Testis (tissue), 3 donors: Measurements from ENCODE around the gene EIPR1. TPM values are rescaled to one million over a fixed set of nuclear protein-coding genes. Genes with fewer than 3 reads are reported as not detected.
A peak's percentile ranks its signal among the peaks of the same experiment; 100 is the strongest.

Source experiments
- DNase-seq: peaks from one replicate; pipeline ENCODE4 v3.0.0-alpha.2; 2019
- H3K27ac ChIP-seq, 2 donors: fragments of 200-600 bp; sonication (generic); one replicate each; pipeline ENCODE4 v1.5.1; 2019
- H3K27me3 ChIP-seq: fragments of 200-600 bp; sonication (generic); one replicate; pipeline ENCODE4 v1.5.1; 2019
- H3K36me3 ChIP-seq: fragments of 200-600 bp; sonication (generic); one replicate; pipeline ENCODE4 v1.5.1; 2017; ENCODE audit warnings: low read depth; ENCODE audit errors: missing control alignments
- H3K4me1 ChIP-seq: fragments of 200-600 bp; sonication (generic); one replicate; pipeline ENCODE4 v1.5.1; 2019
- H3K4me3 ChIP-seq, 2 donors: fragments of 200-600 bp; sonication (generic); one replicate each; pipeline ENCODE4 v1.5.1; 2017 to 2019
- H3K9me3 ChIP-seq: fragments of 200-600 bp; sonication (generic); one replicate; pipeline ENCODE4 v1.5.1; 2017
- POLR2A ChIP-seq: fragments of 450-650 bp; IDR thresholded peaks from one replicate; pipeline ENCODE4 v1.6.1; 2017; ENCODE audit warnings: antibody characterized with exemption, mild to moderate bottlenecking, moderate library complexity
- WGBS, 2 donors: methylation state at CpG; one replicate each; pipeline ENCODE4 v1.1.5; 2018; 5-methylcytosine and 5-hydroxymethylcytosine counted together
- intact Hi-C: fragments of 100-400 bp; cut with DNase I; formaldehyde crosslinking; loops from one replicate; pipeline ENCODE4 v1.15.1; 2023; ENCODE audit warnings: low total_unique reads
- polyA plus RNA-seq: library from polyadenylated mRNA; stranded (reverse); fragments of 350-450 nt; fragmentation: Illumina TruSeq; extraction: RNeasy Lipid Tissue Mini Kit (QIAGEN cat#74804); gene quantifications from one replicate; pipeline ENCODE4 v1.2.3, GENCODE V29; 2014; ENCODE audit warnings: low read depth, low replicate concordance; ENCODE audit not compliant: insufficient read depth
- total RNA-seq, 2 donors: library from RNA; depleted of rRNA; stranded (reverse); fragments of >200 nt; gene quantifications; one replicate each; pipeline ENCODE4 v1.2.3, GENCODE V29; 2016
- TF ChIP-seq, protein P1 (sequence below), 3 experiments: fragments of 450-650 bp in 2 of 3; fragments of 200-600 bp in 1 of 3; sonication (generic) in 1 of 3; IDR thresholded peaks; one replicate each; pipeline ENCODE4 v1.5.1; 2016 to 2019; ENCODE audit warnings: antibody characterized with exemption in 3 of 3, mild to moderate bottlenecking in 2 of 3, moderate library complexity in 1 of 3

Gene EIPR1
- total and polyA plus RNA-seq, 3 donors from 2014 or later = 31.5 to 40.2 (median 32.1) TPM

- Histone ChIP-seq H3K9me3 (no peaks in the 10 kb centered on the region), H3K4me3 (no peak overlapping the region), H3K36me3 (no peaks in the 10 kb centered on the region), H3K27me3 (no peaks in the 10 kb centered on the region), H3K4me1 (no peaks in the 10 kb centered on the region), H3K27ac (no peak overlapping the region)
- TF ChIP-seq, protein P1, sequence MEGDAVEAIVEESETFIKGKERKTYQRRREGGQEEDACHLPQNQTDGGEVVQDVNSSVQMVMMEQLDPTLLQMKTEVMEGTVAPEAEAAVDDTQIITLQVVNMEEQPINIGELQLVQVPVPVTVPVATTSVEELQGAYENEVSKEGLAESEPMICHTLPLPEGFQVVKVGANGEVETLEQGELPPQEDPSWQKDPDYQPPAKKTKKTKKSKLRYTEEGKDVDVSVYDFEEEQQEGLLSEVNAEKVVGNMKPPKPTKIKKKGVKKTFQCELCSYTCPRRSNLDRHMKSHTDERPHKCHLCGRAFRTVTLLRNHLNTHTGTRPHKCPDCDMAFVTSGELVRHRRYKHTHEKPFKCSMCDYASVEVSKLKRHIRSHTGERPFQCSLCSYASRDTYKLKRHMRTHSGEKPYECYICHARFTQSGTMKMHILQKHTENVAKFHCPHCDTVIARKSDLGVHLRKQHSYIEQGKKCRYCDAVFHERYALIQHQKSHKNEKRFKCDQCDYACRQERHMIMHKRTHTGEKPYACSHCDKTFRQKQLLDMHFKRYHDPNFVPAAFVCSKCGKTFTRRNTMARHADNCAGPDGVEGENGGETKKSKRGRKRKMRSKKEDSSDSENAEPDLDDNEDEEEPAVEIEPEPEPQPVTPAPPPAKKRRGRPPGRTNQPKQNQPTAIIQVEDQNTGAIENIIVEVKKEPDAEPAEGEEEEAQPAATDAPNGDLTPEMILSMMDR (IDR thresholded peaks at IDR 0.05) = peak; percentile 79 to 99 (median 84)
- no peak for TF ChIP-seq POLR2A
- peak; percentile 86 for DNase-seq
- intact Hi-C loops = no loop called here
- WGBS, 2 donors = 66 to 72% methylated on average over 19 of the region's 19 CpGs
Observed at GRCh38 chr2:3423492-3424170, 46.0 kb upstream of the EIPR1 start.

GRCh38 chr2:3422161-3422779 is 44.7 kb upstream of the EIPR1 start:
- intact Hi-C loops = no loop called here
- Histone ChIP-seq H3K9me3 (no peaks in the 10 kb centered on the region), H3K4me3 (no peak overlapping the region), H3K27ac (no peak overlapping the region), H3K4me1 (no peaks in the 10 kb centered on the region), H3K27me3 (no peaks in the 10 kb centered on the region), H3K36me3 (no peaks in the 10 kb centered on the region)
- no peak for TF ChIP-seq POLR2A
- TF ChIP-seq, protein P1 (IDR thresholded peaks at IDR 0.05) = no peak
- DNase-seq = no peak
- 76 to 82% methylated on average over 16 of the region's 16 CpGs for WGBS, 2 donors

GRCh38 chr2:3421580-3421979 is 44.0 kb upstream of the EIPR1 start:
- intact Hi-C loops = no loop called here
- no peak for TF ChIP-seq POLR2A
- TF ChIP-seq, protein P1 (IDR thresholded peaks at IDR 0.05) = no peak

DNA sequence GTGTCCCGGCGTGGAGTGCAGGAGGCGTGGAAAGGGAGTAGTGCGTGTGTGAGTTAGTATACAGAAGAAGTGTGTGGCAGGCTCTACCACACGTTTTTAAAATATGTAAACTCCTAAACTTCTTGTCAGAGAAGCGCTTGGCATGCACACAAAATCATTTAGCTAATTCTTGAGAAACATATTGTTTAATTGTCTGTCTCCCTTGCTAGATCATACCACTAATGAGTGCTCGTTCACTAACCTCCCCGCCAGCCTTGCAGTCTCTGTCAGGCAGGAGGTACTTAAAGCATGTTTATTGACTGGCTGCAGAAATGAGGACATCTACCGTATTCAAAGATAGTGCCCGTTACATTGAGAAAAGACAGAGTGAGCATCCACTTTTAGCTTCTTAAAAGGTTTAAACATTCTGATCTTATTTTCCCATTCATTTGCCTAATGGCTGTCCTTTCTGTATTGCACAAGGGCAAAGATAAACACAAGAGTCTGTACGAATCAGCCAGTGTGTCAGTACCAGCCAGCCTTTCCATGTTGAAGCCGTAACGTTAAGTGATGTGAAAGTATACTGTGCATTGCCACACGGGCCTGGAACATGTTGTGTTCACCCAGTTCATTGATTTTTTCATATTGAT is 43.3 kb upstream of the EIPR1 start:
- no peak for DNase-seq
- no peaks in the 10 kb centered on the region for H3K36me3 ChIP-seq
- H3K4me3 ChIP-seq = no peak overlapping the region

More at GRCh38 chr2:3421580-3421979, 44.0 kb upstream of the EIPR1 start:
- DNase-seq = no peak
- no peaks in the 10 kb centered on the region for H3K9me3 ChIP-seq
- H3K27me3 ChIP-seq = no peaks in the 10 kb centered on the region
- no peak overlapping the region for H3K27ac ChIP-seq
- 89 to 91% methylated on average over 19 of the region's 19 CpGs for WGBS, 2 donors
- H3K4me3 ChIP-seq = no peak overlapping the region
- no peaks in the 10 kb centered on the region for H3K4me1 ChIP-seq
- no peaks in the 10 kb centered on the region for H3K36me3 ChIP-seq

More for the DNA sequence above, 43.3 kb upstream of the EIPR1 start:
- WGBS, 2 donors = 89 to 90% methylated on average over 14 of the region's 14 CpGs
- TF ChIP-seq, protein P1 (IDR thresholded peaks at IDR 0.05) = no peak
- no peak for TF ChIP-seq POLR2A
- Histone ChIP-seq H3K27me3 (no peaks in the 10 kb centered on the region), H3K27ac (no peak overlapping the region), H3K9me3 (no peaks in the 10 kb centered on the region), H3K4me1 (no peaks in the 10 kb centered on the region)
- intact Hi-C loops = no loop called here
